ENCODE data around the gene TSPAN31. TPM values are rescaled to one million over a fixed set of nuclear protein-coding genes. Genes with fewer than 3 reads are reported as not detected.

TSPAN31 gene
- total and polyA plus RNA-seq, 9 of the 15 experiments (the other 6 are each of a cell fraction or from before 2014, with no cell fraction given) = 11.3 to 26.4 (median 14.3) TPM

- TF ChIP-seq THRAP3 (IDR thresholded peaks at IDR 0.05; ENCODE audit: borderline replicate concordance) (no peak), HOMEZ (CRISPR knock-in tag; IDR thresholded peaks at IDR 0.05) (no peak), HNRNPH1 (optimal IDR thresholded peaks at IDR 0.05; ENCODE audit: low read depth, low read length) (no peak), ARID3B (CRISPR knock-in tag; IDR thresholded peaks at IDR 0.05; ENCODE audit: borderline replicate concordance) (no peak), CC2D1A (IDR thresholded peaks at IDR 0.05) (peak; percentile 93), LARP7 (IDR thresholded peaks at IDR 0.05) (peak; percentile 68; the same call in 1 of the 2 replicates), MEIS2 (IDR thresholded peaks at IDR 0.05; ENCODE audit: partially characterized antibody) (no peak), ZNF184 (CRISPR knock-in tag; IDR thresholded peaks at IDR 0.05) (no peak), TRIM28 (IDR thresholded peaks at IDR 0.05) (0 out of 2 replicates have a peak, but pooled peaks have one; percentile 54), PPARD (CRISPR knock-in tag; IDR thresholded peaks at IDR 0.05) (no peak), GTF2F1 (IDR thresholded peaks at IDR 0.05; ENCODE audit: low read depth, low read length) (0 out of 2 replicates have a peak, but pooled peaks have one; percentile 76), PRPF4 (IDR thresholded peaks at IDR 0.05; ENCODE audit: insufficient read depth, low read depth, low read length, poor library complexity, severe bottlenecking) (no peak), KLF13 (tag; IDR thresholded peaks at IDR 0.05; ENCODE audit: borderline replicate concordance, low read depth) (no peak), ETS1 (conservative IDR thresholded peaks at IDR 0.05; ENCODE audit: control insufficient read depth, low read depth, low read length) (peak; percentile 94), SP1 (CRISPR knock-in tag; IDR thresholded peaks at IDR 0.05) (peak; percentile 85), FOXO4 (CRISPR knock-in tag; IDR thresholded peaks at IDR 0.05) (no peak), HDAC8 (tag; IDR thresholded peaks at IDR 0.05) (0 out of 2 replicates have a peak, but pooled peaks have one; percentile 28), ATF3 (IDR thresholded peaks at IDR 0.05) (peak; percentile 91), ATF3 (CRISPR knock-in tag; conservative IDR thresholded peaks at IDR 0.05) (peak; percentile 82; the same call in 1 of the 2 replicates), SMARCC2 (IDR thresholded peaks at IDR 0.05; ENCODE audit: low read depth) (no peak), BDP1 (IDR thresholded peaks at IDR 0.05; ENCODE audit: insufficient read depth, insufficient read length) (no peak), SLC30A9 (CRISPR knock-in tag; IDR thresholded peaks at IDR 0.05) (no peak)
Measured at GRCh38 chr12:57782608-57783465, 38.0 kb downstream of the TSPAN31 start, which contains the start of gene TSFM (continued).

All from K562 (cell line).